PC-3 (cell line): ENCODE results near the gene CASP12. TPM values are rescaled to one million over a fixed set of nuclear protein-coding genes. Genes with fewer than 3 reads are reported as not detected.
"Not testable (repeated sequence)": the region's sequence is repeated elsewhere in the genome, so short reads cannot be mapped to it uniquely, and the experiment has no call there.

ENCODE experiments used
- ATAC-seq: fragments of 200-7000 bp; cut with Tn5 transposase; 2 replicates; pipeline ENCODE4 v1.9.1; 2020; ENCODE audit warnings: mild to moderate bottlenecking, moderate library complexity
- BruUV-seq: library from RNA; stranded (reverse); fragments of 400-500 nt; replicated peaks from 2 replicates; lab custom pipeline; 2021; lab: Mats Ljungman, UMichigan
- CTCF ChIA-PET: fragments of 300-600 bp; sonication (Branson Sonifier 250); formaldehyde crosslinking; loops from one replicate; lab custom pipeline; 2022; ENCODE audit warnings: antibody characterized with exemption; lab: Charles Lee
- POLR2A ChIA-PET: fragments of 300-600 bp; sonication (Branson Sonifier 250); formaldehyde crosslinking; loops from one replicate; lab custom pipeline; 2022; ENCODE audit warnings: antibody characterized with exemption; ENCODE audit not compliant: unreplicated experiment; lab: Charles Lee
- DNase-seq: peaks from one replicate; pipeline ENCODE4 v3.0.0-alpha.2; 2015
- H2AFZ ChIP-seq: fragments of 300-600 bp; sonication (generic); 2 replicates; pipeline ENCODE4 v1.6.0; 2016; ENCODE audit warnings: antibody characterized with exemption, low read length
- H3F3A ChIP-seq: fragments of 300-600 bp; sonication (generic); one replicate; pipeline ENCODE4 v1.6.0; 2017; ENCODE audit warnings: antibody characterized with exemption, low read length, control low read depth, mild to moderate bottlenecking; ENCODE audit not compliant: unreplicated experiment
- H3K27ac ChIP-seq: fragments of 300-600 bp; sonication (generic); 2 replicates; pipeline ENCODE4 v1.5.1; 2016; ENCODE audit warnings: mild to moderate bottlenecking, low read length
- H3K27me3 ChIP-seq: fragments of 300-600 bp; sonication (generic); 2 replicates; pipeline ENCODE4 v1.6.1; 2016; ENCODE audit warnings: low read length, mixed read lengths
- H3K36me3 ChIP-seq: fragments of 300-600 bp; sonication (generic); 2 replicates; pipeline ENCODE4 v1.6.1; 2016; ENCODE audit warnings: low read depth, mixed run types, low read length, mixed read lengths
- H3K4me1 ChIP-seq: fragments of 300-600 bp; sonication (generic); 2 replicates; pipeline ENCODE4 v1.5.1; 2016; ENCODE audit warnings: low read length; ENCODE audit not compliant: insufficient read depth
- H3K4me2 ChIP-seq: fragments of 300-600 bp; sonication (generic); 2 replicates; pipeline ENCODE4 v1.6.0; 2016; ENCODE audit warnings: low read length
- H3K4me3 ChIP-seq: fragments of 300-600 bp; sonication (generic); 2 replicates; pipeline ENCODE4 v1.5.1; 2016; ENCODE audit warnings: mild to moderate bottlenecking, low read length, mixed read lengths
- H3K79me2 ChIP-seq: fragments of 300-600 bp; sonication (generic); 2 replicates; pipeline ENCODE4 v1.6.1; 2017; ENCODE audit warnings: low read length, mixed read lengths
- H3K9ac ChIP-seq: fragments of 300-600 bp; sonication (generic); 2 replicates; pipeline ENCODE4 v1.6.0; 2016; ENCODE audit warnings: mild to moderate bottlenecking, low read length
- H3K9me2 ChIP-seq: fragments of 300-600 bp; sonication (generic); replicated peaks from 2 replicates; pipeline ENCODE4 v1.6.1; 2016; ENCODE audit warnings: mixed run types, low read length, mixed read lengths
- H3K9me3 ChIP-seq: fragments of 300-600 bp; sonication (generic); 2 replicates; pipeline ENCODE4 v1.6.1; 2016; ENCODE audit warnings: low read length, mixed read lengths
- H4K20me1 ChIP-seq: fragments of 300-600 bp; sonication (generic); 2 replicates; pipeline ENCODE4 v1.6.1; 2016; ENCODE audit warnings: low read length, mixed read lengths
- EZH2 ChIP-seq: fragments of 300-600 bp; sonication (generic); IDR thresholded peaks from one replicate; pipeline ENCODE4 v1.6.1; 2017; ENCODE audit warnings: antibody characterized with exemption, mild to moderate bottlenecking, low read length; ENCODE audit not compliant: unreplicated experiment
- EZH2phosphoT487 ChIP-seq: fragments of 300-600 bp; sonication (generic); IDR thresholded peaks from 2 replicates; pipeline ENCODE4 v1.6.1; 2018; ENCODE audit warnings: mild to moderate bottlenecking, antibody characterized with exemption, low read length, borderline replicate concordance
- intact Hi-C: fragments of 100-400 bp; cut with micrococcal nuclease; formaldehyde crosslinking; loops from 2 replicates; pipeline ENCODE4 v1.9.0; 2023
- total RNA-seq: library from RNA; depleted of rRNA; stranded (reverse); fragments of >200 nt; gene quantifications from 2 replicates; pipeline ENCODE4 v1.2.3, GENCODE V29; 2014
- TF ChIP-seq, protein P1 (sequence below): fragments of 300-600 bp; sonication (generic); conservative IDR thresholded peaks from 2 replicates; pipeline ENCODE4 v1.5.1; 2017; ENCODE audit warnings: antibody characterized with exemption, low read depth, mild to moderate bottlenecking, low read length

Gene CASP12
- total RNA-seq, 1 experiment from 2014 or later: not detected

DNA sequence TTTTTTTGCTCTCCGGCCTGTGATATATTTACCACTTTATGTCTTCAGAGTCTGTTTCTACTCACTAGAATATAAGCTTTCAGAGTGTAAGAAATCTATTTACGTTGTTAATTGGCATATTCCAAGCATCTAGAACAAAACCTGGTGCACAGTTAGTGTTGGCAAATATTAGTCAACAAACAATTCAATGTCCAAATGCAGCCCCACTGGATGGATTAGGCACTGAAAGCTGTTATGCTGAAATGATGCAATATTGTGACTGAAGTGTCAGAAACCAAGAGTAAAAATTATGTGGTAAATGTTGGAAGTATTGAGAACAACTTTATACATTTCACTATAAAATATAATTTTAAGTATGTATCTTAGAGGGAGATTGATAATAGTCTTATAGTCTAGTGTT lies 45.3 kb upstream of the CASP12 start:
- no peak overlapping the region for H3K9ac ChIP-seq
- no peak overlapping the region for H3K4me3 ChIP-seq
- H3F3A ChIP-seq: no peaks in the 10 kb centered on the region
- TF ChIP-seq, protein P1, sequence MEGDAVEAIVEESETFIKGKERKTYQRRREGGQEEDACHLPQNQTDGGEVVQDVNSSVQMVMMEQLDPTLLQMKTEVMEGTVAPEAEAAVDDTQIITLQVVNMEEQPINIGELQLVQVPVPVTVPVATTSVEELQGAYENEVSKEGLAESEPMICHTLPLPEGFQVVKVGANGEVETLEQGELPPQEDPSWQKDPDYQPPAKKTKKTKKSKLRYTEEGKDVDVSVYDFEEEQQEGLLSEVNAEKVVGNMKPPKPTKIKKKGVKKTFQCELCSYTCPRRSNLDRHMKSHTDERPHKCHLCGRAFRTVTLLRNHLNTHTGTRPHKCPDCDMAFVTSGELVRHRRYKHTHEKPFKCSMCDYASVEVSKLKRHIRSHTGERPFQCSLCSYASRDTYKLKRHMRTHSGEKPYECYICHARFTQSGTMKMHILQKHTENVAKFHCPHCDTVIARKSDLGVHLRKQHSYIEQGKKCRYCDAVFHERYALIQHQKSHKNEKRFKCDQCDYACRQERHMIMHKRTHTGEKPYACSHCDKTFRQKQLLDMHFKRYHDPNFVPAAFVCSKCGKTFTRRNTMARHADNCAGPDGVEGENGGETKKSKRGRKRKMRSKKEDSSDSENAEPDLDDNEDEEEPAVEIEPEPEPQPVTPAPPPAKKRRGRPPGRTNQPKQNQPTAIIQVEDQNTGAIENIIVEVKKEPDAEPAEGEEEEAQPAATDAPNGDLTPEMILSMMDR: no peak
- TF ChIP-seq EZH2phosphoT487 (no peak), EZH2 (no peak)
- H3K27me3 ChIP-seq: no peaks in the 10 kb centered on the region
- H2AFZ ChIP-seq: no peak overlapping the region
- intact Hi-C loops: loop anchor here (10.0 kb wide), 1 partner anchor 339 kb away; no protein-coding TSS in a partner anchor
- POLR2A ChIA-PET: interaction anchor here (0.6 kb wide), 1 partner anchor 388 kb away, joined by 3 read pairs; no protein-coding TSS in a partner anchor
- no peaks in the 10 kb centered on the region for H3K9me2 ChIP-seq
- no peak overlapping the region for H3K27ac ChIP-seq
- H3K4me2 ChIP-seq: no peak overlapping the region
- no peak for ATAC-seq
- H3K4me1 ChIP-seq: no peaks in the 10 kb centered on the region
- H4K20me1 ChIP-seq: no peaks in the 10 kb centered on the region
- H3K36me3 ChIP-seq: peaks cover 7% of the 10 kb centered on the region; the same call in 1 of the 2 replicates
- no peaks in the 10 kb centered on the region for H3K79me2 ChIP-seq
- no TSS peak for BruUV-seq
- CTCF ChIA-PET: interaction anchor here (0.6 kb wide), 1 partner anchor 207 kb away, joined by 5 read pairs; no protein-coding TSS in a partner anchor
- no peak for DNase-seq
- no peaks in the 10 kb centered on the region for H3K9me3 ChIP-seq

DNA sequence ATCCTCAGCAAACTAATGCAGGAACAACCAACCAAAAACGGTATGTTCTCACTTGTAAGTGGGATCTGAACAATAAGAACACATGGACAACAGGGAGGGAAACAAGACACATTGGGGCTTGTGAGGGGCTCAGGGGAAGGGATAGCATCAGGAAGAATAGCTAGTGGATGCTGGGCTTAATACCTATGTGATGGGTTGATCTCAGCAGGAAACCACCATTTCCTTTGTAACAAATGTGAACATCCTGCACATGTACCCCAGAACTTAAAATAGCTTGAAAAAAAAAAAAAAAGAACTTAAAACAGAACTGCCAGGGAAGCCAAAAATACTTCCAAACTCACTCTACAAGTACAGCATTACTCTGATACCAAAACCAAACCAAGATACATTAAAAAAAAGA lies 36.3 kb upstream of the CASP12 start:
- Histone ChIP-seq H4K20me1 (no peaks in the 10 kb centered on the region), H3K27me3 (no peaks in the 10 kb centered on the region), H3K4me1 (no peaks in the 10 kb centered on the region), H3K9ac (no peak overlapping the region), H3K79me2 (no peaks in the 10 kb centered on the region), H2AFZ (no peak overlapping the region), H3K9me2 (no peaks in the 10 kb centered on the region), H3K4me3 (no peak overlapping the region), H3K4me2 (no peak overlapping the region), H3K27ac (no peak overlapping the region), H3K9me3 (no peaks in the 10 kb centered on the region), H3K36me3 (no peaks in the 10 kb centered on the region), H3F3A (no peaks in the 10 kb centered on the region)
- CTCF ChIA-PET: no interaction called here
- no peak for DNase-seq
- POLR2A ChIA-PET: no interaction called here
- no TSS peak for BruUV-seq
- intact Hi-C loops: no loop called here
- ATAC-seq: no peak
- TF ChIP-seq EZH2phosphoT487 (no peak), EZH2 (no peak)
- TF ChIP-seq, protein P1: no peak

DNA sequence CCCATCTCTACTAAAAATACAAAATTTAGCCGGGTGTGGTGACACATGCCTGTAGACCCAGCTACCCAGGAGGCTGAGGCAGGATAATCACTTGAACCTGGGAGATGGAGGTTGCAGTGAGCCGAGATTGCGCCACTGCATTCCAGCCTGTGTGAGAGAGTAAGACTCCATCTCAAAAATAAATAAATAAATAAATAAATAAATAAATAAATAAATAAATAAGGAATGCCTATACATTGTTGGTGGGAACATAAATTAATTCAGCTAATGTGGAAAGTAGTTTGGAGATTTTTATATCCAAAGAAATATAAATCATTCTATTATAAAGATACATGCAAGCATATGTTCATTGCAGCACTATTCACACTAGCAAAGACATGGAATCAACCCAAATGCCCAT lies 35.8 kb upstream of the CASP12 start:
- H3K79me2 ChIP-seq, H3K36me3 ChIP-seq, BruUV-seq, H3K9me3 ChIP-seq, H3K27me3 ChIP-seq, H2AFZ ChIP-seq, POLR2A ChIA-PET, ATAC-seq, H3K9me2 ChIP-seq, H3K9ac ChIP-seq, H3F3A ChIP-seq, H3K4me2 ChIP-seq, H3K27ac ChIP-seq, H3K4me3 ChIP-seq, H4K20me1 ChIP-seq, H3K4me1 ChIP-seq, CTCF ChIA-PET, DNase-seq, intact Hi-C loops: not testable (repeated sequence)
